ENCODE results near the gene FAM170B. TPM values are rescaled to one million over a fixed set of nuclear protein-coding genes. Genes with fewer than 3 reads are reported as not detected.

The FAM170B gene
- total and polyA plus RNA-seq, 9 of the 15 experiments (the other 6 are each of a cell fraction or from before 2014, with no cell fraction given): 0.11 to 0.21 TPM; not detected in 7

DNA sequence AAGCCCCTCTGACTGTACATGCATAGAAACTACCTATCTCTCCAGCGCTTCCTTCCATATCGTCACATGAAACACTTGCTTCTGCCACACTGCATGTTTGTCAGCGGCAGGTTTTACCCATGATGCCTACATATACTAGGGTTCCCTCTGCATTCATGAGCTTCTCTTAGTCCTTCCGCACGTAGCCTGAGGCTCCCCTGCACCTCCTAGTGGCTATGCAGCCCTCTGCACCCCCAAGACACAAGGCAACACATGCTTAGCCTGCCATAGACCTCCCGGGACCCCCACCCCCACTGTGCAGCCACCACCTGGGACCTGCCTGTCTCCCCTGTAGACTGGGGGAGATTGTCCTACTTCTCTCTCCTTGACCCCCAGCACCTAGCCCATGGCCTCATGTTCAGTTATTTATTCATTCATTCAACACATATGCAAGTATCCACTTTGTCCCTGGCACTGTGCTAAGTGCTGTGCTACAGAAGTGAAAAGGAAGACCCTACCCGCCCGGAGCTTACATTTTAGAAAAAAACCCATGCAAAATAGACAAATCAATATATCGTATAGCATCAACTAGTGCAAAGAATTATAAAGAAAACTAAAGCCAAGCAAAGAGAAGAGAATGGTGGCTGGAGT is 30.9 kb upstream of the FAM170B start (continued):
- no peak for TF ChIP-seq NR4A1 (CRISPR knock-in tag; IDR thresholded peaks at IDR 0.05)
- TF ChIP-seq NR4A1 (tag; IDR thresholded peaks at IDR 0.05): 0 out of 2 replicates have a peak, but pooled peaks have one; percentile 46
- TF ChIP-seq, protein P1, sequence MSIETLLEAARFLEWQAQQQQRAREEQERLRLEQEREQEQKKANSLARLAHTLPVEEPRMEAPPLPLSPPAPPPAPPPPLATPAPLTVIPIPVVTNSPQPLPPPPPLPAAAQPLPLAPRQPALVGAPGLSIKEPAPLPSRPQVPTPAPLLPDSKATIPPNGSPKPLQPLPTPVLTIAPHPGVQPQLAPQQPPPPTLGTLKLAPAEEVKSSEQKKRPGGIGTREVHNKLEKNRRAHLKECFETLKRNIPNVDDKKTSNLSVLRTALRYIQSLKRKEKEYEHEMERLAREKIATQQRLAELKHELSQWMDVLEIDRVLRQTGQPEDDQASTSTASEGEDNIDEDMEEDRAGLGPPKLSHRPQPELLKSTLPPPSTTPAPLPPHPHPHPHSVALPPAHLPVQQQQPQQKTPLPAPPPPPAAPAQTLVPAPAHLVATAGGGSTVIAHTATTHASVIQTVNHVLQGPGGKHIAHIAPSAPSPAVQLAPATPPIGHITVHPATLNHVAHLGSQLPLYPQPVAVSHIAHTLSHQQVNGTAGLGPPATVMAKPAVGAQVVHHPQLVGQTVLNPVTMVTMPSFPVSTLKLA (conservative IDR thresholded peaks at IDR 0.05): peak in 1 of 2 experiments; percentile 35; a peak in 1 of 4 replicates
- TF ChIP-seq, protein P2, sequence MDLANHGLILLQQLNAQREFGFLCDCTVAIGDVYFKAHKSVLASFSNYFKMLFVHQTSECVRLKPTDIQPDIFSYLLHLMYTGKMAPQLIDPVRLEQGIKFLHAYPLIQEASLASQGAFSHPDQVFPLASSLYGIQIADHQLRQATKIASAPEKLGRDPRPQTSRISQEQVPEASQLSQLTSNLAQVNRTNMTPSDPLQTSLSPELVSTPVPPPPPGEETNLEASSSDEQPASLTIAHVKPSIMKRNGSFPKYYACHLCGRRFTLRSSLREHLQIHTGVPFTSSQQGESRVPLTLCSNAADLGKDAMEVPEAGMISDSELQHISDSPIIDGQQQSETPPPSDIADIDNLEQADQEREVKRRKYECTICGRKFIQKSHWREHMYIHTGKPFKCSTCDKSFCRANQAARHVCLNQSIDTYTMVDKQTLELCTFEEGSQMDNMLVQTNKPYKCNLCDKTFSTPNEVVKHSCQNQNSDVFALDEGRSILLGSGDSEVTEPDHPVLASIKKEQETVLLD (IDR thresholded peaks at IDR 0.05): peak; percentile 36; the same call in 1 of the 2 replicates
- no peak for TF ChIP-seq SRF (CRISPR knock-in tag; IDR thresholded peaks at IDR 0.05)
- 0 out of 2 replicates have a peak, but pooled peaks have one; percentile 30 for TF ChIP-seq ELF4 (CRISPR knock-in tag; IDR thresholded peaks at IDR 0.05)
- peak; percentile 64 for TF ChIP-seq CREM (IDR thresholded peaks at IDR 0.05; ENCODE audit: low read depth)
- no peak for TF ChIP-seq CEBPG (CRISPR knock-in tag; IDR thresholded peaks at IDR 0.05)
- TF ChIP-seq CEBPG (tag; conservative IDR thresholded peaks at IDR 0.05 in 1 of 2, IDR thresholded peaks at IDR 0.05 in 1 of 2): no peak
- TF ChIP-seq DMBX1 (CRISPR knock-in tag; IDR thresholded peaks at IDR 0.05; ENCODE audit: borderline replicate concordance): 0 out of 2 replicates have a peak, but pooled peaks have one; percentile 59
- TF ChIP-seq RB1 (IDR thresholded peaks at IDR 0.05; ENCODE audit: low read depth): peak; percentile 33; the same call in 1 of the 2 replicates
- TF ChIP-seq WHSC1 (IDR thresholded peaks at IDR 0.05; ENCODE audit: low read length): peak; percentile 90
- peak; percentile 86 for TF ChIP-seq ZNF764 (CRISPR knock-in tag; IDR thresholded peaks at IDR 0.05; ENCODE audit: low read depth)
- no peak for TF ChIP-seq POLR3A (IDR thresholded peaks at IDR 0.05; ENCODE audit: borderline replicate concordance, extremely low read depth, insufficient read depth, insufficient read length)
- no peak for TF ChIP-seq ZNF212 (CRISPR knock-in tag; IDR thresholded peaks at IDR 0.05)
- TF ChIP-seq CXXC5 (CRISPR knock-in tag; IDR thresholded peaks at IDR 0.05): peak; percentile 46
- no peak for TF ChIP-seq TCF7 (IDR thresholded peaks at IDR 0.05; ENCODE audit: borderline replicate concordance)
- TF ChIP-seq NR3C1 (CRISPR knock-in tag; IDR thresholded peaks at IDR 0.05): no peak
- TF ChIP-seq ESRRA (IDR thresholded peaks at IDR 0.05; ENCODE audit: borderline replicate concordance, low read depth): peak; percentile 55; the same call in 1 of the 2 replicates
- TF ChIP-seq ATF1 (CRISPR knock-in tag; IDR thresholded peaks at IDR 0.05): no peak
- TF ChIP-seq ATF1 (tag; IDR thresholded peaks at IDR 0.05): peak; percentile 18; the same call in 1 of the 2 replicates
- 0 out of 2 replicates have a peak, but pooled peaks have one; percentile 24 for TF ChIP-seq MECOM (CRISPR knock-in tag; IDR thresholded peaks at IDR 0.05)
- peak; percentile 43; the same call in 1 of the 2 replicates for TF ChIP-seq ARID1B (IDR thresholded peaks at IDR 0.05)
- TF ChIP-seq NFIC (IDR thresholded peaks at IDR 0.05): peak; percentile 27; the same call in 1 of the 2 replicates
- TF ChIP-seq SMAD4 (CRISPR knock-in tag; conservative IDR thresholded peaks at IDR 0.05): 0 out of 2 replicates have a peak, but pooled peaks have one; percentile 10
- TF ChIP-seq YY1 (IDR thresholded peaks at IDR 0.05; ENCODE audit: borderline replicate concordance in 1 of 3, control insufficient read depth in 1 of 3, extremely low read depth in 1 of 3, insufficient read depth in 3 of 3, insufficient read length in 1 of 3, insufficient replicate concordance in 2 of 3, low read depth in 1 of 3, low read length in 2 of 3): peak in 1 of 3 experiments; percentile 23
- 0 out of 4 replicates have a peak, but pooled peaks of 1 of the 2 experiments have one; percentile 15 for TF ChIP-seq HDAC1 (IDR thresholded peaks at IDR 0.05)

Data from K562 (cell line).